Stimulated activated CD8-positive, alpha-beta memory T cell treated with anti-CD3 and anti-CD28 coated beads, Interleukin-7, amount 100 ng/mL, for 4 hours (primary cell): Measurements from ENCODE around the gene POC1A.

ENCODE experiments used
- DNase-seq, 2 donors: peaks; one replicate each; pipeline ENCODE4 v3.0.0-alpha.2; 2020; ENCODE audit warnings: low read depth in 2 of 2

POC1A gene

GRCh38 chr3:52067046-52067445 lies 87.2 kb downstream of the POC1A start:
- DNase-seq = no peak

GRCh38 chr3:52065264-52065756 lies 88.9 kb downstream of the POC1A start:
- DNase-seq = no peak

- DNase-seq = no peak
Observed at GRCh38 chr3:52064561-52064960, 89.7 kb downstream of the POC1A start.

- no peak for DNase-seq
Observed at GRCh38 chr3:52063026-52063723, 91.0 kb downstream of the POC1A start.

GRCh38 chr3:52062505-52062904 lies 91.7 kb downstream of the POC1A start:
- DNase-seq = no peak

GRCh38 chr3:52061121-52061910 lies 92.9 kb downstream of the POC1A start:
- no peak for DNase-seq

- no peak for DNase-seq
Observed at GRCh38 chr3:52059781-52060180, 94.4 kb downstream of the POC1A start.

GRCh38 chr3:52057812-52058495 lies 96.3 kb downstream of the POC1A start:
- no peak for DNase-seq

GRCh38 chr3:52056968-52057811 lies 97.0 kb downstream of the POC1A start:
- DNase-seq = peak; percentile 99 to 100

GRCh38 chr3:52056521-52056967 lies 97.7 kb downstream of the POC1A start, which contains the start of gene DUSP7:
DUSP7 (minus strand) TSS chr3:52056571; CDS start chr3:52056366, 205 bp downstream.
- peak in 1 of 2 donors; percentile 70 for DNase-seq

GRCh38 chr3:52055537-52056351 lies 98.5 kb downstream of the POC1A start:
- peak in 1 of 2 donors; percentile 38 for DNase-seq

GRCh38 chr3:52054661-52055511 lies 99.3 kb downstream of the POC1A start:
- DNase-seq = no peak

GRCh38 chr3:52053307-52054304 lies 100.6 kb downstream of the POC1A start:
- peak; percentile 33 to 54 for DNase-seq

- DNase-seq = peak in 1 of 2 donors; percentile 30
Observed at GRCh38 chr3:52052831-52053306, 101.4 kb downstream of the POC1A start.

- no peak for DNase-seq
Observed at GRCh38 chr3:52051444-52051843, 102.8 kb downstream of the POC1A start.

- DNase-seq = no peak
Observed at GRCh38 chr3:52050571-52050970, 103.7 kb downstream of the POC1A start.

- DNase-seq = no peak
Observed at GRCh38 chr3:52049503-52049902, 104.7 kb downstream of the POC1A start.
